ENCODE data around the gene HOXB3.

DNA sequence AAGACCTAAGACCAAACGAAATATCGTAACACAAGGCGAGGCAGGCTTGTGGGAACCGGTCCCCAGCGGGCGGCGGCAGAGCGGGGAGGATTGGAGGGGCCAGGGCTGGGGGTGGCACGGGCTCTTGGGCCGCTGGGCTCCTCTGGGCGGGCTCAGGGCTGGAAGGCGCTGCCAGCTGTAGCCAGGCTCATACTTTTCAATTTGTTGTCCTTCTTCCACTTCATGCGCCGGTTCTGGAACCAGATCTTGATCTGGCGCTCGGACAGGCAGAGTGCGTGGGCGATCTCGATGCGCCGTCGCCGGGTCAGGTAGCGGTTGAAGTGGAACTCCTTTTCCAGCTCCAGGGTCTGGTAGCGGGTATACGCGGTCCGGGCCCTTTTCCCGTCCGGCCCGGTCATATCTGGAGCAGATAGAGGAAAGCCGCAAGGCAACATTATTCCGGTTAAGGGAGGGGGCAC, 2.0 kb upstream of the HOXB3 start:
- TF ChIP-seq CTCF (IDR thresholded peaks at IDR 0.05) (no peak), POLR2A (IDR thresholded peaks at IDR 0.05) (no peak)
